HG03378 (cell line): ENCODE results near the gene PPP2R5C.

Experiments
- ATAC-seq: cut with Tn5 transposase; IDR thresholded peaks from one replicate; pipeline ENCODE4 v1.9.1; 2021; ENCODE audit warnings: mild to moderate bottlenecking, moderate library complexity; ENCODE audit not compliant: unreplicated experiment

The PPP2R5C gene

GRCh38 chr14:101859538-101859902 lies 98.0 kb downstream of the PPP2R5C start:
- ATAC-seq = no peak

GRCh38 chr14:101859958-101860357 lies 98.4 kb downstream of the PPP2R5C start:
- ATAC-seq = no peak

- ATAC-seq = no peak
These were observed 100.0 kb downstream of the PPP2R5C start for GRCh38 chr14:101861464-101861863.

- ATAC-seq = no peak
These were observed 100.7 kb downstream of the PPP2R5C start for GRCh38 chr14:101862177-101862576.

GRCh38 chr14:101862711-101863110 lies 101.2 kb downstream of the PPP2R5C start:
- no peak for ATAC-seq

GRCh38 chr14:101865288-101865687 lies 103.8 kb downstream of the PPP2R5C start:
- no peak for ATAC-seq

GRCh38 chr14:101867854-101868253 lies 106.3 kb downstream of the PPP2R5C start:
- no peak for ATAC-seq

- ATAC-seq = no peak
These were observed 107.7 kb downstream of the PPP2R5C start for GRCh38 chr14:101869217-101869616.

- ATAC-seq = no peak
These were observed 108.9 kb downstream of the PPP2R5C start for GRCh38 chr14:101870273-101870939.

GRCh38 chr14:101872346-101872745 lies 110.8 kb downstream of the PPP2R5C start:
- no peak for ATAC-seq

- ATAC-seq = no peak
These were observed 111.7 kb downstream of the PPP2R5C start for GRCh38 chr14:101873076-101873825.

GRCh38 chr14:101873991-101874390 lies 112.5 kb downstream of the PPP2R5C start:
- ATAC-seq = no peak

- no peak for ATAC-seq
These were observed 113.7 kb downstream of the PPP2R5C start for GRCh38 chr14:101875041-101875726.

GRCh38 chr14:101875727-101876554 lies 114.4 kb downstream of the PPP2R5C start:
- ATAC-seq = peak; percentile 14

- ATAC-seq = peak; percentile 85
These were observed 115.0 kb downstream of the PPP2R5C start for GRCh38 chr14:101876555-101876938.

GRCh38 chr14:101877766-101878165 lies 116.3 kb downstream of the PPP2R5C start:
- ATAC-seq = no peak

- ATAC-seq = no peak
These were observed 116.8 kb downstream of the PPP2R5C start for GRCh38 chr14:101878211-101878821.

GRCh38 chr14:101878822-101879528 lies 117.5 kb downstream of the PPP2R5C start:
- ATAC-seq = no peak

- ATAC-seq = no peak
These were observed 118.2 kb downstream of the PPP2R5C start for GRCh38 chr14:101879529-101880336.
